WTC11 (cell line): ENCODE measurements around the gene RARA. TPM values are rescaled to one million over a fixed set of nuclear protein-coding genes. Genes with fewer than 3 reads are reported as not detected.

ENCODE experiments used
- ATF2 ChIP-seq: sonication (generic); formaldehyde crosslinking; IDR thresholded peaks from 2 replicates; pipeline ENCODE4 v1.8.1; 2022; ENCODE audit warnings: low read depth, missing genetic modification reagents, borderline replicate concordance
- EMX1 ChIP-seq: fragments of 250-450 bp; sonication (Bioruptor Pico); IDR thresholded peaks from 2 replicates; pipeline ENCODE4 v1.8.0; 2021; ENCODE audit warnings: mild to moderate bottlenecking
- ERG ChIP-seq: fragments of 250-450 bp; sonication (Bioruptor Pico); IDR thresholded peaks from 2 replicates; pipeline ENCODE4 v1.8.0; 2021; ENCODE audit warnings: mild to moderate bottlenecking
- GTF2I ChIP-seq: fragments of 250-450 bp; sonication (Bioruptor Pico); conservative IDR thresholded peaks from 2 replicates; pipeline ENCODE4 v1.4.0; 2021; ENCODE audit warnings: mild to moderate bottlenecking
- HMGXB4 ChIP-seq: sonication (generic); formaldehyde crosslinking; IDR thresholded peaks from 2 replicates; pipeline ENCODE4 v1.8.1; 2023; ENCODE audit warnings: mild to moderate bottlenecking, moderate library complexity, missing genetic modification reagents
- IRF2 ChIP-seq: sonication (generic); formaldehyde crosslinking; IDR thresholded peaks from 2 replicates; pipeline ENCODE4 v1.8.0; 2022; ENCODE audit warnings: low read depth, missing genetic modification reagents, borderline replicate concordance
- PRDM15 ChIP-seq: sonication (generic); formaldehyde crosslinking; IDR thresholded peaks from 2 replicates; pipeline ENCODE4 v1.8.0; 2022; ENCODE audit warnings: missing genetic modification reagents
- RELA ChIP-seq: sonication (generic); formaldehyde crosslinking; IDR thresholded peaks from 2 replicates; pipeline ENCODE4 v1.8.1; 2022; ENCODE audit warnings: missing genetic modification reagents, mild to moderate bottlenecking, borderline replicate concordance
- STAT6 ChIP-seq: sonication (generic); formaldehyde crosslinking; conservative IDR thresholded peaks from 2 replicates; pipeline ENCODE4 v1.8.1; 2023; ENCODE audit warnings: mild to moderate bottlenecking, low read depth, missing genetic modification reagents, moderate library complexity
- TCF7 ChIP-seq: sonication (generic); formaldehyde crosslinking; IDR thresholded peaks from 2 replicates; pipeline ENCODE4 v1.8.0; 2022; ENCODE audit warnings: mild to moderate bottlenecking, low read depth, missing genetic modification reagents, moderate library complexity
- TEAD1 ChIP-seq: sonication (generic); formaldehyde crosslinking; IDR thresholded peaks from 2 replicates; pipeline ENCODE4 v1.8.0; 2022; ENCODE audit warnings: mild to moderate bottlenecking, missing genetic modification reagents
- USF1 ChIP-seq: sonication (generic); formaldehyde crosslinking; IDR thresholded peaks from 2 replicates; pipeline ENCODE4 v1.8.0; 2022; ENCODE audit warnings: mild to moderate bottlenecking, missing genetic modification reagents
- ZNF138 ChIP-seq: sonication (generic); formaldehyde crosslinking; conservative IDR thresholded peaks from 2 replicates; pipeline ENCODE4 v1.8.1; 2022; ENCODE audit warnings: mild to moderate bottlenecking, moderate library complexity, missing genetic modification reagents
- ZNF232 ChIP-seq: sonication (generic); formaldehyde crosslinking; IDR thresholded peaks from 2 replicates; pipeline ENCODE4 v1.8.0; 2022; ENCODE audit warnings: mild to moderate bottlenecking, missing genetic modification reagents
- ZNF416 ChIP-seq: fragments of 250-450 bp; sonication (Bioruptor Pico); IDR thresholded peaks from 2 replicates; pipeline ENCODE4 v1.9.0; 2021; ENCODE audit warnings: mild to moderate bottlenecking, inconsistent platforms
- ZSCAN18 ChIP-seq: fragments of 250-450 bp; sonication (Bioruptor Pico); IDR thresholded peaks from 2 replicates; pipeline ENCODE4 v2.1.2; 2022; ENCODE audit warnings: mild to moderate bottlenecking, moderate library complexity
- total RNA-seq: library from RNA; stranded (reverse); gene quantifications from 3 replicates; pipeline ENCODE4 v1.2.3, GENCODE V29; 2021

Gene RARA
- total RNA-seq, 1 experiment from 2014 or later: 20.7 TPM

GRCh38 chr17:40287494-40288369 lies 21.2 kb upstream of the RARA start, which contains the start of gene CDC6 (continued):
- TF ChIP-seq ERG (CRISPR knock-in tag) (no peak), USF1 (CRISPR knock-in tag) (peak; percentile 52; the same call in 1 of the 2 replicates), ZNF232 (peak; percentile 91), GTF2I (CRISPR knock-in tag) (no peak), ATF2 (CRISPR knock-in tag) (no peak), HMGXB4 (CRISPR knock-in tag) (no peak), ZNF416 (CRISPR knock-in tag) (no peak), TEAD1 (CRISPR knock-in tag) (peak; percentile 66; the same call in 1 of the 2 replicates), TCF7 (CRISPR knock-in tag) (peak; percentile 75; the same call in 1 of the 2 replicates), PRDM15 (CRISPR knock-in tag) (no peak), ZNF138 (no peak), ZSCAN18 (CRISPR knock-in tag) (no peak), EMX1 (CRISPR knock-in tag) (no peak), IRF2 (CRISPR knock-in tag) (no peak), RELA (CRISPR knock-in tag) (no peak), STAT6 (CRISPR knock-in tag) (no peak)
